Kidney (tissue), 14 donors: ENCODE measurements around the gene CDK14. TPM values are rescaled to one million over a fixed set of nuclear protein-coding genes. Genes with fewer than 3 reads are reported as not detected.

Experiments used
- DNase-seq, 5 donors: peaks; one replicate each; pipeline ENCODE4 v3.0.0-alpha.2; 2013 to 2020
- FAIRE-seq: peaks from 2 replicates; lab custom pipeline; 2012; peaks lifted over from hg19 to GRCh38; lab: Jason Lieb, UNC
- H3K27ac ChIP-seq, 2 donors: one replicate each; pipeline ENCODE4 v1.7.0; 2013; ENCODE audit warnings: low read depth in 2 of 2, low read length in 2 of 2, inconsistent platforms in 1 of 2
- H3K27me3 ChIP-seq: one replicate; pipeline ENCODE4 v1.7.1; 2013; ENCODE audit warnings: low read length, inconsistent platforms; ENCODE audit not compliant: control insufficient read depth, insufficient read depth
- H3K36me3 ChIP-seq, 3 donors: one replicate each; pipeline versions ENCODE4 v1.7.0 to v1.7.1; 2013; ENCODE audit warnings: low read length in 3 of 3, control low read depth in 1 of 3, inconsistent platforms in 1 of 3; ENCODE audit not compliant: insufficient read depth in 3 of 3, control insufficient read depth in 2 of 3
- H3K4me1 ChIP-seq, 3 donors: one replicate each; pipeline versions ENCODE4 v1.7.0 to v1.7.1; 2013; ENCODE audit warnings: low read length in 3 of 3, inconsistent platforms in 1 of 3, low read depth in 1 of 3; ENCODE audit not compliant: control insufficient read depth in 2 of 3, insufficient read depth in 2 of 3
- H3K4me3 ChIP-seq, 3 donors: one replicate each; pipeline versions ENCODE4 v1.7.0 to v1.8.1; 2013; ENCODE audit warnings: low read length in 3 of 3, control low read depth in 1 of 3, inconsistent platforms in 1 of 3
- H3K9ac ChIP-seq, 3 donors: one replicate each; pipeline versions ENCODE4 v1.7.0 to v1.7.1; 2013; ENCODE audit warnings: low read length in 3 of 3, control low read depth in 1 of 3, inconsistent platforms in 1 of 3
- H3K9me3 ChIP-seq, 3 donors: one replicate each; pipeline versions ENCODE4 v1.7.0 to v1.7.1; 2013; ENCODE audit warnings: low read length in 3 of 3, control low read depth in 1 of 3, inconsistent platforms in 1 of 3; ENCODE audit not compliant: control insufficient read depth in 2 of 3, insufficient read depth in 1 of 3
- intact Hi-C: fragments of 100-400 bp; cut with DNase I; formaldehyde crosslinking; loops from one replicate; pipeline ENCODE4 v1.11.1; 2022
- polyA plus RNA-seq: library from polyadenylated mRNA; stranded (reverse); fragments of 350-450 nt; fragmentation: Illumina TruSeq; extraction: RNeasy Lipid Tissue Mini Kit (QIAGEN cat#74804); gene quantifications from one replicate; pipeline ENCODE4 v1.2.3, GENCODE V29; 2014; ENCODE audit warnings: low read depth, low replicate concordance; ENCODE audit not compliant: insufficient read depth
- total RNA-seq: library from RNA; stranded (reverse); fragmentation: NEBNext Ultra II Directional; extraction: Animal tissue kit (Norgen Biotek cat#: 25700); gene quantifications from one replicate; pipeline ENCODE4 v1.2.1, GENCODE V29; 2021
- TF ChIP-seq, protein P1 (sequence below): IDR thresholded peaks from 3 replicates; pipeline ENCODE4 v1.5.1; 2012; ENCODE audit warnings: mild to moderate bottlenecking, moderate library complexity, borderline replicate concordance; ENCODE audit not compliant: insufficient read depth; ENCODE audit errors: extremely low read depth
- donor health status: control.
- donor health status: control.
- donor health status: control.
- donor health status: control.
- donor health status: control.
- donor health status: DM: yes; HTN: yes; CAD: no.
- donor health status: Normal renal cell carcinoma (clear cell type).

The CDK14 gene
- total and polyA plus RNA-seq, 2 donors from 2014 or later: 11.9 to 33.9 TPM

- DNase-seq (no peak), FAIRE-seq (no peak)
- Histone ChIP-seq H3K4me3 (no peak overlapping the region), H3K27ac (no peak overlapping the region), H3K9ac (no peak overlapping the region), H3K9me3 (no peaks in the 10 kb centered on the region), H3K36me3 (no peaks in the 10 kb centered on the region), H3K4me1 (no peaks in the 10 kb centered on the region), H3K27me3 (no peaks in the 10 kb centered on the region)
- intact Hi-C loops: no loop called here
- TF ChIP-seq, protein P1, sequence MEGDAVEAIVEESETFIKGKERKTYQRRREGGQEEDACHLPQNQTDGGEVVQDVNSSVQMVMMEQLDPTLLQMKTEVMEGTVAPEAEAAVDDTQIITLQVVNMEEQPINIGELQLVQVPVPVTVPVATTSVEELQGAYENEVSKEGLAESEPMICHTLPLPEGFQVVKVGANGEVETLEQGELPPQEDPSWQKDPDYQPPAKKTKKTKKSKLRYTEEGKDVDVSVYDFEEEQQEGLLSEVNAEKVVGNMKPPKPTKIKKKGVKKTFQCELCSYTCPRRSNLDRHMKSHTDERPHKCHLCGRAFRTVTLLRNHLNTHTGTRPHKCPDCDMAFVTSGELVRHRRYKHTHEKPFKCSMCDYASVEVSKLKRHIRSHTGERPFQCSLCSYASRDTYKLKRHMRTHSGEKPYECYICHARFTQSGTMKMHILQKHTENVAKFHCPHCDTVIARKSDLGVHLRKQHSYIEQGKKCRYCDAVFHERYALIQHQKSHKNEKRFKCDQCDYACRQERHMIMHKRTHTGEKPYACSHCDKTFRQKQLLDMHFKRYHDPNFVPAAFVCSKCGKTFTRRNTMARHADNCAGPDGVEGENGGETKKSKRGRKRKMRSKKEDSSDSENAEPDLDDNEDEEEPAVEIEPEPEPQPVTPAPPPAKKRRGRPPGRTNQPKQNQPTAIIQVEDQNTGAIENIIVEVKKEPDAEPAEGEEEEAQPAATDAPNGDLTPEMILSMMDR: no peak
Measured at GRCh38 chr7:90850471-90850870, 254.3 kb downstream of the CDK14 start.

GRCh38 chr7:90853205-90853604, 257.1 kb downstream of the CDK14 start:
- Histone ChIP-seq H3K36me3 (no peaks in the 10 kb centered on the region), H3K4me1 (no peaks in the 10 kb centered on the region), H3K9me3 (no peaks in the 10 kb centered on the region), H3K27ac (no peak overlapping the region), H3K27me3 (no peaks in the 10 kb centered on the region), H3K4me3 (no peak overlapping the region), H3K9ac (no peak overlapping the region)
- intact Hi-C loops: no loop called here
- FAIRE-seq (no peak), DNase-seq (no peak)
- TF ChIP-seq, protein P1: no peak

- H3K4me3 ChIP-seq: no peak overlapping the region
- H3K4me1 ChIP-seq: no peaks in the 10 kb centered on the region
- H3K27ac ChIP-seq: no peak overlapping the region
- H3K9me3 ChIP-seq: no peaks in the 10 kb centered on the region
- TF ChIP-seq, protein P1: no peak
- H3K36me3 ChIP-seq: no peaks in the 10 kb centered on the region
- intact Hi-C loops: no loop called here
- H3K27me3 ChIP-seq: no peaks in the 10 kb centered on the region
- H3K9ac ChIP-seq: no peak overlapping the region
- no peak for FAIRE-seq
- peak in 2 of 5 donors; percentile 61 to 67 for DNase-seq
Measured at GRCh38 chr7:90856351-90857070, 260.4 kb downstream of the CDK14 start.

DNA sequence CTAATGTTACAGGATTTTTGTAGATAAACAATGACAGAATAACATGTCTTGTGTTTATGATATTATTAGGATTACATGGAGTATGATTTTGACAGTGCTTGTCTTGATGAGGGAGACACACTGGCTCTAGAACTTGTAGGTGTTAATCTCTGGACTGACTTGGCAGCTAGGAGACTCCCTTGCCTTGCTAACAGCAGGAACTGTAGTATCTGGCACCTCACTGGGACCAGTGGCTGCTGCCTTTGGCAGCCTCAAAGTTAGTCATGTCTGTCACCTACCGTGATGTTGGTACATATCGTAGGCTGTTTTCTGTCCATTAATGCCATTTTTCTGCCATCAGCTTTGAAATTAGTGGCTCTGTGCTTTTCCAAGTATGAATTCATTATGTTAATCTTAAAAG, 261.5 kb downstream of the CDK14 start:
- Histone ChIP-seq H3K9me3 (no peaks in the 10 kb centered on the region), H3K4me3 (no peak overlapping the region), H3K4me1 (no peaks in the 10 kb centered on the region), H3K27ac (no peak overlapping the region), H3K36me3 (no peaks in the 10 kb centered on the region), H3K9ac (no peak overlapping the region), H3K27me3 (no peaks in the 10 kb centered on the region)
- FAIRE-seq (no peak), DNase-seq (no peak)
- intact Hi-C loops: no loop called here
- TF ChIP-seq, protein P1: no peak
